Testis (tissue), 2 donors: ENCODE data around the gene COL6A3.

Experiments used
- CTCF ChIP-seq, 3 experiments: fragments of 450-650 bp in 2 of 3; fragments of 200-600 bp in 1 of 3; sonication (generic) in 1 of 3; IDR thresholded peaks; one replicate each; pipeline ENCODE4 v1.5.1; 2016 to 2019; ENCODE audit warnings: antibody characterized with exemption in 3 of 3, mild to moderate bottlenecking in 2 of 3, moderate library complexity in 1 of 3
- POLR2A ChIP-seq: fragments of 450-650 bp; IDR thresholded peaks from one replicate; pipeline ENCODE4 v1.6.1; 2017; ENCODE audit warnings: antibody characterized with exemption, mild to moderate bottlenecking, moderate library complexity

GRCh38 chr2:237315829-237316225 is 98.1 kb downstream of the COL6A3 start:
- no peak for TF ChIP-seq CTCF (IDR thresholded peaks at IDR 0.05)
- TF ChIP-seq POLR2A, result no peak
